Measurements from ENCODE around the gene CEACAM21.

CEACAM21 gene

GRCh38 chr19:41587101-41587837 is 11.3 kb downstream of the CEACAM21 start:
- DNase-seq (ENCODE audit: low spot score) = no peak

- no peak for DNase-seq (ENCODE audit: low spot score)
Observed at GRCh38 chr19:41587838-41588210, 11.9 kb downstream of the CEACAM21 start.

GRCh38 chr19:41588497-41589209 is 12.7 kb downstream of the CEACAM21 start:
- peak; percentile 61 for DNase-seq (ENCODE audit: low spot score)

- no peak for DNase-seq (ENCODE audit: low spot score)
Observed at GRCh38 chr19:41589371-41589770, 13.4 kb downstream of the CEACAM21 start.

GRCh38 chr19:41590936-41591335 is 15.0 kb downstream of the CEACAM21 start:
- no peak for DNase-seq (ENCODE audit: low spot score)

- DNase-seq (ENCODE audit: low spot score) = no peak
Observed at GRCh38 chr19:41591951-41592562, 16.1 kb downstream of the CEACAM21 start.

- peak; percentile 88 for DNase-seq (ENCODE audit: low spot score)
Observed at GRCh38 chr19:41595258-41595889, 19.4 kb downstream of the CEACAM21 start.

GRCh38 chr19:41595890-41596280 is 19.9 kb downstream of the CEACAM21 start:
- no peak for DNase-seq (ENCODE audit: low spot score)

- peak; percentile 80 for DNase-seq (ENCODE audit: low spot score)
Observed at GRCh38 chr19:41597600-41598041, 21.7 kb downstream of the CEACAM21 start.

- no peak for DNase-seq (ENCODE audit: low spot score)
Observed at GRCh38 chr19:41599175-41599966, 23.4 kb downstream of the CEACAM21 start.

- DNase-seq (ENCODE audit: low spot score) = no peak
Observed at GRCh38 chr19:41601771-41602170, 25.8 kb downstream of the CEACAM21 start.

GRCh38 chr19:41604831-41605230 is 28.9 kb downstream of the CEACAM21 start:
- DNase-seq (ENCODE audit: low spot score) = no peak

- no peak for DNase-seq (ENCODE audit: low spot score)
Observed at GRCh38 chr19:41606215-41606837, 30.4 kb downstream of the CEACAM21 start.

GRCh38 chr19:41607668-41608067 is 31.7 kb downstream of the CEACAM21 start:
- DNase-seq (ENCODE audit: low spot score) = no peak

- DNase-seq (ENCODE audit: low spot score) = no peak
Observed at GRCh38 chr19:41610789-41611188, 34.8 kb downstream of the CEACAM21 start.

GRCh38 chr19:41612483-41612882 is 36.5 kb downstream of the CEACAM21 start:
- DNase-seq (ENCODE audit: low spot score) = no peak

- no peak for DNase-seq (ENCODE audit: low spot score)
Observed at GRCh38 chr19:41615207-41615606, 39.2 kb downstream of the CEACAM21 start.

GRCh38 chr19:41616792-41617621 is 41.0 kb downstream of the CEACAM21 start:
- peak; percentile 54 for DNase-seq (ENCODE audit: low spot score)

- DNase-seq (ENCODE audit: low spot score) = no peak
Observed at GRCh38 chr19:41617941-41618730, 42.2 kb downstream of the CEACAM21 start.

Measured in SW480 (cell line).